ENCODE results near the gene SUGP1. TPM values are rescaled to one million over a fixed set of nuclear protein-coding genes. Genes with fewer than 3 reads are reported as not detected.

Gene SUGP1
- total and polyA plus RNA-seq, 4 donors: 11.2 to 18.9 (median 14.8) TPM

Small RNA genes within 50 kb of the gene (small RNA-seq; reads per million reads assigned to genes)
- not detected for gene RNU6-1028P

Other genes with a start within 250 kb of the SUGP1 start
- gene TMEM161A, start 182.0 kb downstream of the SUGP1 start, total RNA-seq: 10 to 100 TPM; 13.1 to 22.7 TPM
- gene TMEM161A, start 182.0 kb downstream of the SUGP1 start, polyA plus RNA-seq: 10 to 100 TPM; 25.3 to 27.1 TPM
- under 1 TPM in 1 of 2 donors, not detected in 1; 0.08 TPM for gene MEF2B, start 150.2 kb downstream of the SUGP1 start, total RNA-seq
- gene MEF2B, start 150.2 kb downstream of the SUGP1 start, polyA plus RNA-seq: under 1 TPM; 0.30 to 0.39 TPM
- gene BORCS8, start 128.4 kb downstream of the SUGP1 start, total RNA-seq: 1 to 10 TPM; 7.6 to 7.8 TPM
- gene BORCS8, start 128.4 kb downstream of the SUGP1 start, polyA plus RNA-seq: 10 to 100 TPM; 10.9 to 13.5 TPM
- 10 to 100 TPM in 1 of 2 donors, 1 to 10 TPM in 1; 8.9 to 27.8 TPM for gene RFXANK, start 128.3 kb downstream of the SUGP1 start, total RNA-seq
- gene RFXANK, start 128.3 kb downstream of the SUGP1 start, polyA plus RNA-seq: 10 to 100 TPM; 18.1 to 19.8 TPM
- 1 to 10 TPM; 3.4 to 4.4 TPM for gene NR2C2AP, start 117.1 kb downstream of the SUGP1 start, total RNA-seq
- 1 to 10 TPM; 3.7 to 5.7 TPM for gene NR2C2AP, start 117.1 kb downstream of the SUGP1 start, polyA plus RNA-seq
- not detected for gene NCAN, start 108.6 kb downstream of the SUGP1 start, total RNA-seq
- gene NCAN, start 108.6 kb downstream of the SUGP1 start, polyA plus RNA-seq: under 1 TPM in 1 of 2 donors, not detected in 1; 0.06 TPM
- gene TM6SF2, start 47.2 kb downstream of the SUGP1 start, total RNA-seq: 1 to 10 TPM; 1.7 to 7.1 TPM
- 10 to 100 TPM; 12.4 to 33.0 TPM for gene TM6SF2, start 47.2 kb downstream of the SUGP1 start, polyA plus RNA-seq
- 10 to 100 TPM; 23.0 to 31.0 TPM for gene MAU2, start 320 bp upstream of the SUGP1 start, total RNA-seq
- 10 to 100 TPM in 1 of 2 donors, 1 to 10 TPM in 1; 7.5 to 12.7 TPM for gene MAU2, start 320 bp upstream of the SUGP1 start, polyA plus RNA-seq
- gene GATAD2A, start 85.2 kb upstream of the SUGP1 start, total RNA-seq: 10 to 100 TPM; 20.2 to 23.7 TPM
- gene GATAD2A, start 85.2 kb upstream of the SUGP1 start, polyA plus RNA-seq: 10 to 100 TPM in 1 of 2 donors, 1 to 10 TPM in 1; 7.1 to 16.1 TPM
- 1 to 10 TPM; 1.2 to 2.3 TPM for gene TSSK6, start 195.0 kb upstream of the SUGP1 start, total RNA-seq
- under 1 TPM; 0.21 to 0.95 TPM for gene TSSK6, start 195.0 kb upstream of the SUGP1 start, polyA plus RNA-seq
- gene NDUFA13, start 195.7 kb upstream of the SUGP1 start, total RNA-seq: 10 to 100 TPM; 45.3 to 80.6 TPM
- 100 to 1,000 TPM; 180 to 239 TPM for gene NDUFA13, start 195.7 kb upstream of the SUGP1 start, polyA plus RNA-seq
- gene YJEFN3, start 208.4 kb upstream of the SUGP1 start, total RNA-seq: under 1 TPM; 0.19 to 0.75 TPM
- gene YJEFN3, start 208.4 kb upstream of the SUGP1 start, polyA plus RNA-seq: under 1 TPM; 0.51 to 0.88 TPM
- gene CILP2, start 217.8 kb upstream of the SUGP1 start, total RNA-seq: under 1 TPM; 0.08 to 0.42 TPM
- under 1 TPM in 1 of 2 donors, not detected in 1; 0.09 TPM for gene CILP2, start 217.8 kb upstream of the SUGP1 start, polyA plus RNA-seq